ENCODE data around the gene CACNA1D.

- TF ChIP-seq ZNF318 (IDR thresholded peaks at IDR 0.05; ENCODE audit: borderline replicate concordance in 1 of 2, low read depth in 1 of 2): no peak
- TF ChIP-seq IRF1 (CRISPR knock-in tag; IDR thresholded peaks at IDR 0.05; ENCODE audit: borderline replicate concordance): no peak
- TF ChIP-seq NFYB (IDR thresholded peaks at IDR 0.05; ENCODE audit: extremely low read depth, insufficient read length): no peak
- no peak for TF ChIP-seq E2F1 (CRISPR knock-in tag; IDR thresholded peaks at IDR 0.05)
- TF ChIP-seq USF1 (CRISPR knock-in tag; IDR thresholded peaks at IDR 0.05): no peak
- no peak for TF ChIP-seq CTCF (IDR thresholded peaks at IDR 0.05 in 2 of 3, conservative IDR thresholded peaks at IDR 0.05 in 1 of 3; ENCODE audit: insufficient read depth in 2 of 3, low read depth in 1 of 3, low read length in 3 of 3)
- TF ChIP-seq SNRNP70 (optimal IDR thresholded peaks at IDR 0.05; ENCODE audit: low read depth, low read length): no peak
- no peak for TF ChIP-seq ZNF253 (CRISPR knock-in tag; conservative IDR thresholded peaks at IDR 0.05)
- TF ChIP-seq TRIM28 (IDR thresholded peaks at IDR 0.05): no peak
- no peak for TF ChIP-seq ZNF143 (CRISPR knock-in tag; IDR thresholded peaks at IDR 0.05)
- TF ChIP-seq CHD2 (IDR thresholded peaks at IDR 0.05; ENCODE audit: low read depth, low read length): no peak
- no peak for TF ChIP-seq SIRT6 (IDR thresholded peaks at IDR 0.05; ENCODE audit: low read depth, low read length)
These were observed 234.2 kb downstream of the CACNA1D start for GRCh38 chr3:53728606-53729005.

Data from K562 (cell line).